SK-N-MC (cell line): ENCODE results near the gene SELENOV.

Experiments used
- EZH2 ChIP-seq: fragments of 200-600 bp; sonication (generic); IDR thresholded peaks from one replicate; pipeline ENCODE4 v1.6.1; 2017; ENCODE audit warnings: antibody characterized with exemption
- FOXP2 ChIP-seq: optimal IDR thresholded peaks from 2 replicates; pipeline ENCODE3; 2011; ENCODE audit warnings: mild to moderate bottlenecking, moderate library complexity; ENCODE audit not compliant: insufficient read depth; ENCODE audit errors: extremely low read length, control extremely low read depth
- POLR2AphosphoS5 ChIP-seq: IDR thresholded peaks from 2 replicates; pipeline ENCODE4 v1.6.1; 2012; ENCODE audit warnings: mild to moderate bottlenecking, low read depth, low read length, borderline replicate concordance

GRCh38 chr19:39506598-39506943 is 8.4 kb upstream of the SELENOV start:
- TF ChIP-seq POLR2AphosphoS5 (no peak), EZH2 (no peak), FOXP2 (no peak)
